NCI-H748 treated with DMSO at 0.1 percent for 48 hours (cell line): ENCODE data around the gene AGMO.

Experiments
- DNase-seq: peaks from one replicate; lab custom pipeline; 2025; lab: John Stamatoyannopoulos, UW

The AGMO gene

DNA sequence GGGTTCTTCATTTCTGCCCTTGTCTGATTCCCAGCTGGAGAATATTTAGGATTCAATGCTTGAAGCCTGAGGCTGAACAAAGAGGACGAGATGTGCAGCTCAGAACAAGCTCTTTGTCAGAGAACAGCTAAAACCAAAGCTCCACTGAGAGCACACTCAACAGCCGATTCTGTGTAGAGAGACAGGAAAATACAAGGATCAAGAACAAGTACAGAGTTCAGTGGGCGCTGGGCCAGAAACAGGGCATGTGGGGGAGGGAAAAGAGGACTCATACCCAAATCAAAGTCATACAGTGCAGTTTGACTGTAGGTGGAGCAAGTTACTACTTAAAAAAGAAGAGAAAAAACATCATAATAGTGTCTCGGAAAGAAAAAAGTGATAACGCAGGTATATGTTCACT lies at the start of gene AGMO:
Gene AGMO (minus strand): TSS at position 181 of the 400 bp plus-strand sequence.
- peak; percentile 33 for DNase-seq

DNA sequence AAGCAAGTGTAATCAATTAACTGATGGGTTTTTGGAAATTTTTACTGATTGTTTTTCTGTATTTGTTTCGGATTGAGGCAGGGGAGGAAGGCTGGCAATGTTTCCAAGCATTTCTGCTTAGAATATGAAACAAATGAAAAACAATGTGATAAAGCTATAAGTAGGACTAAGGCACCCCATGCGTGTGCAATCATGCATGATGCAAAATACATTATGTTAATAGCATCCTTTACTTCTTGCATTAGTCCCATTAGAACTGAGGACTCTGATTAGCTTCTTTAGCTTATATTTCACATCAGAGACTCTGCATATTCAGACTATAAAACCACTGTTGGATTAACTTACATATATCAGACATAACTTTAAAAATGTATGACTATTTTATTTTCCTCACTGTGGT lies 48.7 kb upstream of the AGMO start:
- DNase-seq: no peak

DNA sequence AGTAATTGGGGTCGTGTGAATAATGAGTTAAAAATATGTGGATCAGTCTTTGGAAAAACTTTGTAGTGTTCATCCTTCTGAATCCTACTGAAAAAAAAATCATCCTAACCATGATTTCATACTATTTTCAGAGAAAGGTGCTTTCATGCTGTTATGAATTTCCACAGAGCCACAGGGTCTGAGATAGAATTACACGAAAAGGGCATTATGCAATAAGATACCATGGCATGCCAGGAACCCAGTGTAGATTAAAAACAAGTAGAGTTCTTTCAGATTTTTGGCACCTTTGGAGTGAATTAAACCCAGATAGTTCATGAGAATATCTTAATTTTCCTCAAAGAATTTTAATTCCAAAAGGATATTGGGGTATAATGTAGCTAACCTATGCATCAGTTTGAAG lies 47.5 kb upstream of the AGMO start:
- no peak for DNase-seq

DNA sequence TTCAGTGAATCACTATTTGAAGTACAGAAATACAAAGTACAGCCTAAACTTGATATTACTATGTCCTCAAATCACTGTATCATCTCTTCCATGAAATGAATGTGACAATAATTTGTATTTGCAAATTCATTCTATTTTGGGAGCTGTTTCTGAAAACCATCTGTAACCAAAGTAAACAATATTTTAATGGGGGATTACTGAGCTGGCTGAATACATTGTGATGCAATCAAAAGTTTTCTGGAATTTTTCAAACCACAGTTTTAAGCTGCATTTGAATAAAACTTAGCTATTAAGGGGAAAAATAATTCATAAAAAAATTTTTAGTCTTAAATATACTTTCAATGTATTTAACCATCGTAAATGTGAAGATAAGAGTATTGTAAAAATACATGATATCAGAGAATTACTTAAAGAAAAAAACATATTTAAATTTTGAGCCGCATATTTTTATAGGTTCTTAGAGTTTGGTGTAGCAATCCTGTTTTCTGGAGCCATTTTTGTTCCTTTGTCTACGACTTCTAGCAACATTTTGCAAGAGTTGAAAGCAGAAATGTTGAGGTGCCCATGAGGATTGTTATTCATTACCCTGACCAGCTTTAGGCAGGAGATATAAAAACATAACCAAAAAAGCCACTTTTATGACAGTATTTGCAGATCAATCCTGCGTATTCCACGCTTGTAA lies 45.9 kb upstream of the AGMO start:
- DNase-seq: no peak

DNA sequence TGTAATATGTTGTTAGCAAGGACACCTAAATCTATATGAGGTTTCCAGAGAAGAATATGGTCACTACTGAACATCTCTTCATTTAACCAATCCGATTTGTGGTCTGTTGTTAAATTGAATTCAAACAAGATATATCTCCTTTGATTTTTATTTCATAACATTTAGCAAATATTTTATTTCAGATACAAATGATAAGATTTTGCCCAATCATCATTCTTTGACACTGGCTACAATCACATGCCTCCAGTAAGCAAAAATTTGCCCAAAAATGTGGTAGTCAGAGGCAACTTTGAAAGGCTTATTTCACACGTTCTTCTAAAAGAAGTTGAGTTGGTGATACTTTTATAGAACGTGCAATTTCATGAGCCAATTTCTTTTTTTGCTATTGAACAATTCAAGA lies 44.7 kb upstream of the AGMO start:
- no peak for DNase-seq

DNA sequence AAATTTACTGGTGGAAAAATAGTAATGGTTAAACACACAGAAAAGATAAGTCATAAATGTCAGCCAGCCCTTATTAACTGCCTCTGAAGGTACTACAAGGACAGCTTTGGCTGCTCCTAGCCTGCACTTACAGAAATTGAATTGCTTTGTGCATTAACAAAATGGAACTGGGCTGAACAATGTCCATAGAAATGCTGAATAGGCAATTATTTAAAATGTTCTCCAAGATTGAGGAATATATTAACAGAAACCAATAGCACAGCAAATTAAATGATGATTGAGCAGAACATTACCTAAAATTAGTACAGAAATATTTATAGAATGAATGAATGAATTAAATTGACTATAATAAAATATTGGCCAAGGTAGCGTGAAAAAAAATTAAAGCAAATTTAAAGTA lies 42.4 kb upstream of the AGMO start:
- DNase-seq: no peak

DNA sequence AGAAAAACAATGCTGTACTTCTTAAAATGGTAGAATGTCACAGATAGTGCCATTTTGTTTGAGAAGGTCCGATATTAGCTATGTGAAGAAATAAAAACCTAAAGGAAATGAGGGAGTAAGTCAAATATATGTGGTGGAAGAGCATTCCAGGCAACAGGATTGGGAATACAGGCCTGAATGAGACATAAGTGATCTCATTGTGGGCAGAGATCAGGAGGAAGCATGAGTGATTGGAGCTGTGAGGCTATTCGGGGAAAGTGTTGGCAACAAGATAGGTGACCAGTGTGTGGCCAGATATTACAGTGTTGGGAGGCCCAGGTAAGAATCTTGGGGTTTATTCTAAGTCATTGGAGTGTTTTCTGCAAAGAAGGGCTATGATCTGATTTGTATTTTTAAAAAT lies 41.3 kb upstream of the AGMO start:
- no peak for DNase-seq

DNA sequence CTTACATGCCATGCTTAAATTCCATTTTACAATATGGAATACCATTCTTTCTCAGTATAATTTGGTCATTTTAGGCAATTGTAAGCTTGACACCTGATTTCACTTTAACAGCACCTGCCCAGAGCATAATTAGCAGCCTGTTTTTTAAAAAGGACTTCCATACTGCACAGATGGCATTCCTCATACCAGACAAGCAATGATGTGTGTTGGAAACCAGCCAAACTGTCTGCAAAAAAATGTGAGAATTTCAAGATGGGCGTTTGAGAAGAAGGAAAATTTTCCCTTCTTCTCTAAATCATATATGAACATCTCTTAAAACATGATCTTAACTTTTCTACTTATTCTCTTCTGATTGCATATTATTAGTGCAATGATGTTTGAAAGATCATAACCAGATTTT lies 40.4 kb upstream of the AGMO start:
- DNase-seq: no peak

DNA sequence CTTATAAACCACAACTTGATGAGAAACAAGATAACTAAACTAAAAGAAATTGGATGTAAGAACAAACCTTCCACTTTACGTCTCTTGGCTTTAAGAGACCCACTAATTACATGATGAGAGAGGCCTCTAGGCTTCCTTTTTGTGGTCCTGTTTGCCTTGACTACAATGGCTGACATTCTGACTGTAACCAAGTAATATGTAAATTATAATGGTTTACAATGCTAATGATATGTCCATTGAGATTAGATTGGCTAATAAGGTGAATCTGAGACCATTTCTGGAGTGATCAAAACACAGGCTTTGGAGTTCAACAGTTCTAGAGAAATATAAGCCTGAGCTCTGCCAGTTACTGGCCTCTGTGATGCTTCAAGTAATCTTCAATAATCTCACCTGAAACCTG lies 39.4 kb upstream of the AGMO start:
- no peak for DNase-seq

DNA sequence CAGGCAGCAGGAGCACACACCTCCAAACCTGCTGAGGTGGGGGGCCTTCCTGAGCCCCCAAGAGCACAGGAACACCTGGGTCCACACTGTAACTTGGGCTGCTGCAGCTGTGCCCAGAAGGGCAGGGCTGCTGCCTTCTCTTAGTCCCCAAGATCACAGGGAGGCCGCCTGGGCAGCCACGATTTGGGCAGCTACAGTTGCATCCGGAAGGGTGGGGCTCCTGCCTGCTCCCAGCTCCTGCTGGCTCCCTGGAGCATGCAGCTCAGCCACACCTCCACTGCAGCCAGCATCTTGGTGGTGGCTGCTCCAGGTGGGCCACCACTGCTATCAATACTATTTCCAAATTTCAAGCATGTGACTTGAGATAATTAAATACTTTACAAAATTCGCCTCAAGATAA lies 38.5 kb upstream of the AGMO start:
- no peak for DNase-seq

DNA sequence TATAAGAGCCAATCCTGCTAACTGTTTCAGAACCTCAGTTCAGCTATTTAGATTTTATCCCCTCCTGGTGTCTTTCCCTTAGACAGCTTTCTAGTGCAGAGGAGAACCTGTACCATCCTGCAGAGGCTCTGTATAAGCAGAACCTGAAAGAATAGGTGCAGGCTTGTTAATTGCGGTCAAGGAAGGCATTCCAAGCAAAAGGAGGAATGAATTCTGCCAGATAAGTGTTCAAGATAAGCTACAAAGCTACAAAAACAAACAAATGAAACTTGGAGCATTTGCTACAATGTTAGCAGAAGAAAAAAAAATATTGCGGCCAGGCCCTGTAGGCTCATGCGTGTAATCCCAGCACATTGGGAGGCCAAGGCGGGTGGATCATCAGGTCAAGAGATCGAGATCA lies 32.6 kb upstream of the AGMO start:
- no peak for DNase-seq

DNA sequence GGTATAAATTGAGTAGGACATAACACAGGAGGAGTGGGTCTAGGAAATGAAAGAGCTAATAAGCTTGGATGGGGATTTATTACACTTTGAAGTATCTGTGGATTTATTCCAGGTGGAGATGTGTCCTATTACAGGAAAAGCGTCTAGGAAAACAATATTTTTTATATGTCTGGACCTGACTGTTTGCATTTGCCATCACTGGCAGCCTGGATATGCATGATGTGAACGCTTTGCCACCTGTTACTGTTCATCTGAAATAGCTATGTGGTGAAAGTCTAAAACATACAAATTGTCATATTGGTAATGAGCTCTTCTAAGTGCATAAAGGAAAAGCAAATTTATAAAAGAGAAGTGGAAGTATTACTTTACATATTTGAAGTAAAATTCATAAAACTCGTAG lies 31.6 kb upstream of the AGMO start:
- DNase-seq: no peak

DNA sequence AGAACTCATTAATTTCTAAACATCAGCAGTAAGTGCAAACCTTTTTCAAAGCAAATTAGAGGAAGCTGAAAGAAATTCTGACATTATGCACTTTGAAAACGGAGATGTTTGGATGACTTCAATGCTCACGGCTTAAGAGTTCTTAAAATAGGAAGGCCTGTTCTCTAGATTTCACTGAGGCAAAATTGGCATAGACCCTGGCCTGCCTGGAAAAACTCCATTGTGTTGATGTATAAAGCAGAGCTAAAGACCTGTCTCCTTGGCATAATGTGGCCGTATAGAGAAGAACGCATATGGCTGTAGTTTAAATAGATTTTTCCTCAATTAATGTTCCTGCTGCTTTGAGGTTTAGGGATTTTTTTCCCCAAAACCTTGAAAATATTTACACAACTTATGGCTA lies 24.5 kb upstream of the AGMO start:
- no peak for DNase-seq

DNA sequence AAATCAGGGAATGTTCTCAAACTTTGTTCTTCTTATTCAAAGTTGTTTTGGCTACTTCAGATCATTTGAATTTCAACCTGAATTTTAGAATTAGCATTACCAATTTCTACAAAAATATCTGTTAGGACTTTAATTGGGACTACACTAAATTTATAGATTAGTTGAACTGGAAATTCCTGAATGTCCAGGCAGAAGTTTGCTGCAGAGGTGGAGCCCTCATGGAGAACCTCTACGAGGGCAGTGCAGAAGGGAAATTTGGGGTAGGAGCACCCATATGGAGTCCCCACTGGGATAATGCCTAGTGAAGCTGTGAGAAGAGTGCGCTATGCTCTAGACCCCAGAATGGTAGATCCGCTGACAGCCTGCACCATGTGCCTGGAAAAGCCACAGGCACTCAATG lies 22.8 kb upstream of the AGMO start:
- DNase-seq: no peak

DNA sequence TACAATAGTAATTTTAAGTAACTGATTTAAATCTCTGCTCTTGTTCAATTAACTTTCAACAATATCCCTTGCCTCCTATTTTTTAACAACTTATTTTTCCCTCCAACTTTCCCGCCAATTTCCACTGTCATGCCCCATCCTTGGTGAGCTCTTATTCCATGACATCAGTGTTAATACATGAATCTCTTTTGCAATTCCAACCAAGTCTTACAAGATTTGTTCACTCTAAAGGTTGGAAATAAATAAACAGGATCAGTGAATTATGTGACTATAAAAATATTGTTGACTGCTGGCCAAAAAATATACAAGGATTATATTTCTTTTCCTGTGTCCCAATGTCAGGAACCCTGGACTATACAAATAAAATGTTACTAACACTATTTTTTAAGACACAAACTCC lies 21.0 kb upstream of the AGMO start:
- DNase-seq: no peak

DNA sequence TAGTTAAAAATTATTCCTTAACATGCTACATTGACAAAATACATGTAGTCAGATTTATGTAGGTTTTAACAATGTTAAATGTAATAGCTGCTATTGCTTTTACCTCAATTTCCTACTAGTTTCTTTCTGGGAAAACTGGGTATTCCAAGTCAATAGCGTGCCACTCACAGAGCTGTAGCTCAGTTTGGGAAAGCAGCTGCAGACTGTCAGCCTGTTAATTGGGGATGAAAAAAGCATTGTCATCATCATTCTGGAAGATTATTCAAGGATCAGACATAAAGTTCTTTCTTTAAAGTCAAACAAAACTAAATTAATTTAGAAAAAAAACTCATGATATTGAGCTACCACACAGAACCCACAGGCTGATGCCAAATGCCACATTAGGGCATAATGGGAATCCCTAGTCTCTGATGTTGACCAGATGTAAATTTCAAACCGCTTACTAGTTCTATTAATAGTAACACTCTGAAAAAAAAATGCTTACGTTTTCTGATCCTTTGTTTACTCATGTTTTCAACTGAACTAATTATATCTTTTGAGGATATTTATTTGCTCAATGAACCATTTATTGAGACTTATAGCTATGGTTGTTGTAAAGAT lies 19.6 kb upstream of the AGMO start:
- DNase-seq: peak; percentile 24

DNA sequence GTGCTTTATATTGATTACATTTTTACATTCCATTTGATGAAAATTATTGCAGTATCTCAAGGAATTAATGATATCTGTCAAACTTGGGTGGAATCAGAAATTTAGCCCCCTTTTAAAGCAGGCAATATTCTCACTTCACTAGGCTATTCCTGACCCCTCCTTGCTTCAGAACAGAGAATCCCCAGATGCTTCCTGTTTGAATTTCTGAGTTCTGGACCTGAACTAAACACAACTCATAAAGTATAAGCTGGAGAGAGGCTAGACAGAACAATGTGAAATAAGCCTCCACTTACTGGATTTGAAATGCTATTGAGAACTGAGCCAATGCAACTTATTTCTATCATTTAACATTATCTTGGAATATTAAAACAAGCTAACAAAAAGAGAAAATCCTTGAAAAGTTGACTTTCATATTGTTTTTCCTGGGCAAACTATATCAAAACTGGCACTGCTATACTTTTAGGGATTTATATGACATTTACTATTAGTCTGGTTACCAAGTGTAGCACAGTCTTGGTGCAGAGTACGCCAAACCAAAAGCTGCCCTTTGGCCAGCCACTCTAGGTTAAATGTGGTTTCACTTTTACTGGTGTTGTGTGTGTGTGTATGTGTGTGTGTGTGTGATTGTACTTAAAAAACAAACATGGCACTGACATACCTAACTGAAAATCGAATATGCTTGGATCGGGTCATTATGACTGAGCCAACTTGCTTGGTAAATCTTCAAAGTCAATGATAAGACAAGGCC lies 19.0 kb upstream of the AGMO start:
- no peak for DNase-seq

DNA sequence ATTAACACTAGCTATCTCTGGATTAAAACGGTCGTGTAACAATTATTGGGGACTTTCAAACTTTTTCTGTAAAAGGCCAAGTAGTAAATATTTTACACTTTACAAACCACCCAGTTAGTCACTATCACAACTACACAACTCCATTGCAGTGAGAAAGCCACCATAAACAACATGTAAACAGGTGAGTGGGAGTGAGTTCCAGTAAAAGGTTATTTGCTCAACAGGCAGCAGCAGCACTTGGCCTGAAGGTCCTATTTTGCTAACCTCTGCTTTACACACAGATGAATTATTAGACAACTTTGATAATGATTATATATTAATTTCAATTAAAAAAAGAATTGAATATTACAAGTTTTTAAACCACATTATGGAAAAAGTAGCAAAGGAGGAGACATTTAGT lies 15.8 kb upstream of the AGMO start:
- peak; percentile 40 for DNase-seq

DNA sequence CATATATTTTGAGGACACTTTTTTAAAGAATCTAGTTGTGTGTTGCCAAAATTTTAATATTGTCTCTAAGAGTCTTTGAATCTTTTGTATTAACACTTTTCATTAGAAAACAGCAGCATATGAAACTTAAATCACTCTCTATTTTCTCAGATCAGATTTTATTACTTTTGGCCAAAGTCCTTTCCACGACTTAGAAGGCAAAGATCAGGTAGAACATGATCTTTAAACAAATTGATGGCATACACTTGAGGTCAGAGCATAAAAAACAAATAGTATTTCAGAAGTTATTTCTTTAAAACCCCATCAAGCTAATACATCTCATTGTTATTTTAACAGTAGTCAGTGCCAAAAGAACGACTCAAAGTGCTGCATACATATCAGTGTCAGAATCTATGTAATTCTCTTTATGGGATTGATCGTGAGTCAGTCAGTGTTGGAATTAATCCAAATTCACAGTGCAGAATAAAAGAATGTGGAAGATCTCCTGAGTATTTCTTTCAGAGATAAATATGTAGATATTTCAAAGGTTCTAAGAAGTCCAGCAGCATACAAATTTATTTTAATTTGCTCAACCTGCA lies 9.6 kb upstream of the AGMO start:
- DNase-seq: no peak

DNA sequence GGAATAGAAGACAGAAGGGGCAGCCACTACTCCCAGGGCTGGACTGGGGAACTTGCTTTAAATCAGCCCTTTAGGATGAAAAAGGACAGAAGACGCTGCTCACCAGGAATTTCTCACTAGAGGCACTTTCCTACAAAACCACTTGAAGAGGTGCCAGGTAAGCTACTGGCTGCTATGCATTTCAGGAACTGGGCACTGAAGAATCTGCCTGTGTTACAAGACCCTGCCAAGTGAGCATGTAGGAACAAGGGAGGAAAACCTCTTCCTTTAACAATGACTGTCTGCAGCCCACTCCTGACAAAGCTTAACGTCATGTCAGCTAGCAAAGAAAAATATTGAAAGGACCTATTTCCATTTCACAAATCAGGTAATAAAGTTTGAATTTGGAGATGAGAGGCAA lies 5.8 kb upstream of the AGMO start:
- DNase-seq: no peak

DNA sequence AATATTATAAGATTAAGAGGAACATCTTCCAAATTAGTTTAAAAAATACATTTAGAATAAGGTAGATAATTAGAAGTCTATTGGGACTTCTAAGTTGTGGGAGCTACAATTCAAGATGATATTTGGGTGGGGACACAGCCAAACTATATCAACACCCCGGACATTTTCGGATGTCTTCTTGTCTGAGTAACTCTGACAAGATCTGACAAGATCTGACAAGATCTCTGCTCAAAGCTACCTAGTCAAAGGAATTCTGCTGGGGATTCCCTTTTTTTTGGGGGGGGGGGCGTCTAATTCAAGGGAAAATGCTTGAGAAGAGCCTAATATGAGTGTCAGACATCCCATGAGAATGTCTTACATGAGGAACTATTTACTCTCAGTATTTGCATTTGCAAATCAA lies 5.2 kb upstream of the AGMO start:
- no peak for DNase-seq

DNA sequence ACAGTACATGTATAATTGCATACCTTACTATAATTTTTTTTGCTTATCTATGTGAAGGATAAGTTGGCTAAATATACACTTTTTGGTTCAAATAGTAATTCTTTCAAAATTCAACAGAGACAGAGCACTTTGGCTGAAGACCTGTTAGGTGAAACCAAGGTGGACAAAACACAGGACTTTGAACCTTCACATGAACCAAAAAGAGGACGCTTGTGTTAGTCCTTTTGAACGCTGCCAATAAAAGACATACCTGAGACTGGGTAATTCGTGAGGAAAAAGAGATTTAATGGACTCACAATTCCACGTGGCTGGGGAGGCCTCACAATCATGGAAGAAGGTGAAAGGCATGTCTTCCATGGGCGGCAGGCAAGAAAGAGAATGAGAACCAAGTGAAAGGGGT lies 4.7 kb upstream of the AGMO start:
- DNase-seq: no peak

DNA sequence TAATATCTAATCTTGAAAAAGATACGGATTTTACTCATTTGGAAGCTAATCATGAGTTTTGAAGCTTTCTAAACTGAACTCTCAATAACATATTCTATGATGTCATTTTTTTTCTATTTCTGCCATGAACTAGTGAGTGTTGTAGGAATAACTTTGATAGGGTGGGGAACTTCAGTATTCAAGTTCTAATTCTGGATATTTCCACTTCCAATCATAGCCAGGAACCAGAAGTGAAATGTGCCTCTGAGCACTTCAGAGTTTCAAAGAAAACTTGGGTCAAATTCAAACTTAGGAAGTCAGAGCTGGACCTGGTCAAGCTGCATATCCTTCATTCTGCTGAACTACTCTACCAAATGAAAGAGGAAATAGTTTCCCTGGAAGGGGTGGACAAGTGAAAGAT lies 847 bp downstream of the AGMO start:
- DNase-seq: no peak
